Measurements from ENCODE around the gene PITPNM3.

DNA sequence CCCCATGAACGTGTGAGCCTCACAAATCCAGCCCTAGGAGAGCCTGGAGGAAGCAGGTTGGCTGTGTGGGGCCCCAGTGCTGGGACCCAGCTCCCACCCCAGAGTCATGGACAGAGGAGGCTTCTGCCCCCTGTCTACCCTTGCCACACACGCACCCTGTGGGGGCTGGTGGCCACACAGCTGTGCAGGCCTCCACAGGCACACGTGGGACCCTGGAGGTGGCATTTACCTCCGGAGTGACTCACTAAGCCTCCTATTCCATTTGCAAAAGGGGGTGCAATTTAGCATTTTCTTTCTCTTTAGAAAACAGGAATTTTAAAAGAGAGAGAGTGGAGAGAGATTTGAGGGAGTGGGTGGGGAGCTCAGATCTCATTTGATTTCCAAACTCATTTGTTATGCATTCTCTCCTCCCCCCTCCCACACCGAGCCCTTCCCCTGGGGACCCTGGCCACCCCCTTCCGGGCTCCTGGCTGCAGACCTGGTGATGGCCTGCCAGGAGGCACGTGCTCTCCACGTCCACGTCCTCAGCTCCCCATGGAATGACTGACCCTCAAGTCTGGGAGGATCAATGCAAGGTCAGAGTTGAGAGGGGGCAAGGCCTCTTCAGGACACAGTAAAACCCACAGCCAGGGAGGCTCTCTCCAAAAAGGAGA lies 6.8 kb downstream of the PITPNM3 start:
- TF ChIP-seq, protein P1, sequence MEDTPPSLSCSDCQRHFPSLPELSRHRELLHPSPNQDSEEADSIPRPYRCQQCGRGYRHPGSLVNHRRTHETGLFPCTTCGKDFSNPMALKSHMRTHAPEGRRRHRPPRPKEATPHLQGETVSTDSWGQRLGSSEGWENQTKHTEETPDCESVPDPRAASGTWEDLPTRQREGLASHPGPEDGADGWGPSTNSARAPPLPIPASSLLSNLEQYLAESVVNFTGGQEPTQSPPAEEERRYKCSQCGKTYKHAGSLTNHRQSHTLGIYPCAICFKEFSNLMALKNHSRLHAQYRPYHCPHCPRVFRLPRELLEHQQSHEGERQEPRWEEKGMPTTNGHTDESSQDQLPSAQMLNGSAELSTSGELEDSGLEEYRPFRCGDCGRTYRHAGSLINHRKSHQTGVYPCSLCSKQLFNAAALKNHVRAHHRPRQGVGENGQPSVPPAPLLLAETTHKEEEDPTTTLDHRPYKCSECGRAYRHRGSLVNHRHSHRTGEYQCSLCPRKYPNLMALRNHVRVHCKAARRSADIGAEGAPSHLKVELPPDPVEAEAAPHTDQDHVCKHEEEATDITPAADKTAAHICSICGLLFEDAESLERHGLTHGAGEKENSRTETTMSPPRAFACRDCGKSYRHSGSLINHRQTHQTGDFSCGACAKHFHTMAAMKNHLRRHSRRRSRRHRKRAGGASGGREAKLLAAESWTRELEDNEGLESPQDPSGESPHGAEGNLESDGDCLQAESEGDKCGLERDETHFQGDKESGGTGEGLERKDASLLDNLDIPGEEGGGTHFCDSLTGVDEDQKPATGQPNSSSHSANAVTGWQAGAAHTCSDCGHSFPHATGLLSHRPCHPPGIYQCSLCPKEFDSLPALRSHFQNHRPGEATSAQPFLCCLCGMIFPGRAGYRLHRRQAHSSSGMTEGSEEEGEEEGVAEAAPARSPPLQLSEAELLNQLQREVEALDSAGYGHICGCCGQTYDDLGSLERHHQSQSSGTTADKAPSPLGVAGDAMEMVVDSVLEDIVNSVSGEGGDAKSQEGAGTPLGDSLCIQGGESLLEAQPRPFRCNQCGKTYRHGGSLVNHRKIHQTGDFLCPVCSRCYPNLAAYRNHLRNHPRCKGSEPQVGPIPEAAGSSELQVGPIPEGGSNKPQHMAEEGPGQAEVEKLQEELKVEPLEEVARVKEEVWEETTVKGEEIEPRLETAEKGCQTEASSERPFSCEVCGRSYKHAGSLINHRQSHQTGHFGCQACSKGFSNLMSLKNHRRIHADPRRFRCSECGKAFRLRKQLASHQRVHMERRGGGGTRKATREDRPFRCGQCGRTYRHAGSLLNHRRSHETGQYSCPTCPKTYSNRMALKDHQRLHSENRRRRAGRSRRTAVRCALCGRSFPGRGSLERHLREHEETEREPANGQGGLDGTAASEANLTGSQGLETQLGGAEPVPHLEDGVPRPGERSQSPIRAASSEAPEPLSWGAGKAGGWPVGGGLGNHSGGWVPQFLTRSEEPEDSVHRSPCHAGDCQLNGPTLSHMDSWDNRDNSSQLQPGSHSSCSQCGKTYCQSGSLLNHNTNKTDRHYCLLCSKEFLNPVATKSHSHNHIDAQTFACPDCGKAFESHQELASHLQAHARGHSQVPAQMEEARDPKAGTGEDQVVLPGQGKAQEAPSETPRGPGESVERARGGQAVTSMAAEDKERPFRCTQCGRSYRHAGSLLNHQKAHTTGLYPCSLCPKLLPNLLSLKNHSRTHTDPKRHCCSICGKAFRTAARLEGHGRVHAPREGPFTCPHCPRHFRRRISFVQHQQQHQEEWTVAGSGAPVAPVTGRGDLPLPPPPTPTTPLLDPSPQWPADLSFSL (CRISPR knock-in tag; IDR thresholded peaks at IDR 0.05), result no peak
- TF ChIP-seq, protein P2, sequence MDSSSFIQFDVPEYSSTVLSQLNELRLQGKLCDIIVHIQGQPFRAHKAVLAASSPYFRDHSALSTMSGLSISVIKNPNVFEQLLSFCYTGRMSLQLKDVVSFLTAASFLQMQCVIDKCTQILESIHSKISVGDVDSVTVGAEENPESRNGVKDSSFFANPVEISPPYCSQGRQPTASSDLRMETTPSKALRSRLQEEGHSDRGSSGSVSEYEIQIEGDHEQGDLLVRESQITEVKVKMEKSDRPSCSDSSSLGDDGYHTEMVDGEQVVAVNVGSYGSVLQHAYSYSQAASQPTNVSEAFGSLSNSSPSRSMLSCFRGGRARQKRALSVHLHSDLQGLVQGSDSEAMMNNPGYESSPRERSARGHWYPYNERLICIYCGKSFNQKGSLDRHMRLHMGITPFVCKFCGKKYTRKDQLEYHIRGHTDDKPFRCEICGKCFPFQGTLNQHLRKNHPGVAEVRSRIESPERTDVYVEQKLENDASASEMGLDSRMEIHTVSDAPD (CRISPR knock-in tag; IDR thresholded peaks at IDR 0.05), result no peak
- TF ChIP-seq ARNT (IDR thresholded peaks at IDR 0.05) (no peak), TCF7 (IDR thresholded peaks at IDR 0.05; ENCODE audit: low read depth) (no peak), MAFK (conservative IDR thresholded peaks at IDR 0.05 in 1 of 2, IDR thresholded peaks at IDR 0.05 in 1 of 2; ENCODE audit: low read length in 2 of 2) (no peak), ZNF556 (CRISPR knock-in tag; IDR thresholded peaks at IDR 0.05; ENCODE audit: borderline replicate concordance) (no peak), CBX1 (IDR thresholded peaks at IDR 0.05; ENCODE audit: low read depth) (no peak), TCF7L2 (IDR thresholded peaks at IDR 0.05; ENCODE audit: low read depth, low read length) (no peak), GLI4 (CRISPR knock-in tag; IDR thresholded peaks at IDR 0.05; ENCODE audit: borderline replicate concordance) (no peak), POLR2A (IDR thresholded peaks at IDR 0.05; ENCODE audit: insufficient read depth in 1 of 2, low read depth in 2 of 2, low read length in 2 of 2) (no peak), ELF4 (CRISPR knock-in tag; IDR thresholded peaks at IDR 0.05; ENCODE audit: borderline replicate concordance) (no peak), HDAC2 (CRISPR knock-in tag; IDR thresholded peaks at IDR 0.05) (no peak)
- TF ChIP-seq, protein P3, sequence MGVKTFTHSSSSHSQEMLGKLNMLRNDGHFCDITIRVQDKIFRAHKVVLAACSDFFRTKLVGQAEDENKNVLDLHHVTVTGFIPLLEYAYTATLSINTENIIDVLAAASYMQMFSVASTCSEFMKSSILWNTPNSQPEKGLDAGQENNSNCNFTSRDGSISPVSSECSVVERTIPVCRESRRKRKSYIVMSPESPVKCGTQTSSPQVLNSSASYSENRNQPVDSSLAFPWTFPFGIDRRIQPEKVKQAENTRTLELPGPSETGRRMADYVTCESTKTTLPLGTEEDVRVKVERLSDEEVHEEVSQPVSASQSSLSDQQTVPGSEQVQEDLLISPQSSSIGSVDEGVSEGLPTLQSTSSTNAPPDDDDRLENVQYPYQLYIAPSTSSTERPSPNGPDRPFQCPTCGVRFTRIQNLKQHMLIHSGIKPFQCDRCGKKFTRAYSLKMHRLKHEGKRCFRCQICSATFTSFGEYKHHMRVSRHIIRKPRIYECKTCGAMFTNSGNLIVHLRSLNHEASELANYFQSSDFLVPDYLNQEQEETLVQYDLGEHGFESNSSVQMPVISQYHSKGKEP (CRISPR knock-in tag; IDR thresholded peaks at IDR 0.05), result no peak
- TF ChIP-seq, protein P4, sequence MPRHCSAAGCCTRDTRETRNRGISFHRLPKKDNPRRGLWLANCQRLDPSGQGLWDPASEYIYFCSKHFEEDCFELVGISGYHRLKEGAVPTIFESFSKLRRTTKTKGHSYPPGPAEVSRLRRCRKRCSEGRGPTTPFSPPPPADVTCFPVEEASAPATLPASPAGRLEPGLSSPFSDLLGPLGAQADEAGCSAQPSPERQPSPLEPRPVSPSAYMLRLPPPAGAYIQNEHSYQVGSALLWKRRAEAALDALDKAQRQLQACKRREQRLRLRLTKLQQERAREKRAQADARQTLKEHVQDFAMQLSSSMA (CRISPR knock-in tag; IDR thresholded peaks at IDR 0.05), result no peak

Measured in HepG2 (cell line).